Measurements from ENCODE around the gene DNM1L. TPM values are rescaled to one million over a fixed set of nuclear protein-coding genes. Genes with fewer than 3 reads are reported as not detected.

Gene DNM1L
- total and polyA plus RNA-seq, 9 of the 15 experiments (the other 6 are each of a cell fraction or from before 2014, with no cell fraction given) = 24.1 to 82.8 (median 61.5) TPM

DNA sequence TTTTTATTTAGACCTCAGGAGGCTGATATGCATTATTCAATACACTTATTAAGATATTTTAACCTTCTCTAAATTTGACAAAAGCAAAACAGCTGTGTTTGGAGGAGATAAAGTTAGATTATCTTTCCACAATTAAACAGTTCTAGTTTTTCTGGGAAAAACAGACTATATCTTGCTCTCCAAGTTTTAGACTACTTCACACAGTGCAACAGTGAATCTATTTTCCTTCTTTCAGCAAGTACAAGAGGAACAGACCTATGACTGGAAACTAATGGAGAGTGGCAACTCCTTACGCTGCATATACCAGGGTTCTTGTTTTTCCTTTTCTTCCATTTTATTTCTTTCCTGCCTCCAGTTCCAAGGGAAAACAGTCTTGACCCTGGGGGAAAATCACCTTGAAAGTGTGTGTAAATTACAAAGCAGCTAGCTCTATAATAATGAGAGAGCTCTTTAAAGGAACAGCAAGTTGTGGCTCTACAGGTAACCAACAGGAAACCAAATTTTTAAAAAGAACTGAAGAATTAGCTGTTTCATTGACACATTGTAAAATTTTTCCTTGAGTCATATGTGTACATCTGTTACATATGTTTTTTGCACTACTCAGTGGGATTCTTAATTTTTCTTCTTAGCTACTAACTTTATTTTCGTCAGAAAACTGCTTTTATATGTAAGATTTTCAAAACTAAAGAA, 27.4 kb downstream of the DNM1L start (continued):
- TF ChIP-seq ATF4 (CRISPR knock-in tag; IDR thresholded peaks at IDR 0.05) (no peak), SREBF1 (IDR thresholded peaks at IDR 0.05; ENCODE audit: borderline replicate concordance, low read depth, low read length) (no peak), LEF1 (IDR thresholded peaks at IDR 0.05) (no peak)
- TF ChIP-seq, protein P1, sequence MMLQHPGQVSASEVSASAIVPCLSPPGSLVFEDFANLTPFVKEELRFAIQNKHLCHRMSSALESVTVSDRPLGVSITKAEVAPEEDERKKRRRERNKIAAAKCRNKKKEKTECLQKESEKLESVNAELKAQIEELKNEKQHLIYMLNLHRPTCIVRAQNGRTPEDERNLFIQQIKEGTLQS (IDR thresholded peaks at IDR 0.05) = no peak
- TF ChIP-seq, protein P1 (CRISPR knock-in tag; conservative IDR thresholded peaks at IDR 0.05) = no peak

DNA sequence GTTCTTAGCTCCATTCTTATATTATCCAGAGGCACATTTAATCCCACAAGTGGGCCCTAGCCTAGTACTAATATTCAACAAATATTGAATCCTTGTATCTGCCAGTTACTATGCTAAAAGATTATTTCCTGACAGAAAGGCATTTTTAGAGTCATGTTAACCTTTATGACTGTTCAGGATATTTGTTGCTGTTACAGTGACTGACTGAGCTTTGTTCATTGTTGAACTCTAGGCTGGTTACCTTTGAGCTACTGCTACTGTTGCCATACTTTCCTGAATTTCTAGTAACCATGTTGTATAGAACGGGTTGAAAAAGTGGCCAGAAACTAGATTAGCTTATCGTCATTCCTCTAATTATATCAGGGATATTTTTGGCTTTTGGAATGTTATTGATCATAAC, 29.8 kb downstream of the DNM1L start:
- Histone ChIP-seq H3K27me3 (ENCODE audit: control insufficient read depth in 2 of 2, insufficient read depth in 2 of 2, low read length in 2 of 2) (no peaks in the 10 kb centered on the region), H3K4me1 (replicated peaks in 1 of 2; ENCODE audit: control insufficient read depth in 2 of 2, insufficient read depth in 2 of 2, low read length in 2 of 2) (peaks cover 0 to 12% of the 10 kb centered on the region in 2 experiments; a peak in 3 of 5 replicates), H3K9me1 (ENCODE audit: control insufficient read depth, insufficient read depth, low read length) (no peaks in the 10 kb centered on the region), H2AFZ (ENCODE audit: low read depth, low read length) (no peak overlapping the region), H3K36me3 (ENCODE audit: control insufficient read depth, insufficient read depth, low read length) (peaks cover 62% of the 10 kb centered on the region), H3K27ac (ENCODE audit: extremely low read depth, low read depth, low read length) (no peak overlapping the region), H3K9me3 (replicated peaks; ENCODE audit: control insufficient read depth, insufficient read depth, low read depth, low read length) (no peaks in the 10 kb centered on the region), H3K9ac (ENCODE audit: insufficient read depth in 1 of 2, low read depth in 2 of 2, low read length in 2 of 2) (no peak overlapping the region), H3K4me2 (ENCODE audit: insufficient read depth, low read length) (no peak overlapping the region), H3K79me2 (ENCODE audit: control insufficient read depth, insufficient read depth, low read length) (0 out of 3 replicates have a peak, but pooled peaks cover 6% of the 10 kb centered on the region), H3K4me3 (no peak overlapping the region), H4K20me1 (replicated peaks; ENCODE audit: control insufficient read depth, insufficient read depth, low read length) (no peaks in the 10 kb centered on the region)
- no peak for TF ChIP-seq SMARCE1 (IDR thresholded peaks at IDR 0.05)
- ChIA-PET CTCF (ENCODE audit: low intra/inter-chr PET ratio) (no interaction called here), POLR2A (interaction anchor here (0.5 to 1.0 kb wide), 2 partner anchors 14 to 30 kb away, joined by 3 read pairs; partner anchors contain the start of gene DNM1L)
- no TSS peak for BruUV-seq (replicated peaks)
- ATAC-seq = no peak
- 82% methylated on average over 2 of the region's 2 CpGs for WGBS (ENCODE audit: insufficient coverage, low coverage, missing lambda C conversion rate)
- no peak for FAIRE-seq
- intact Hi-C loops (cut with micrococcal nuclease) (no loop called here), in situ Hi-C loops (cut with MboI) (no loop called here)
- no peak for DNase-seq (ENCODE audit: extremely low read depth in 1 of 4, low spot score in 3 of 4)
